Fibroblast of peridontal ligament (primary cell): ENCODE results near the gene C2orf74.
A peak's percentile ranks its signal among the peaks of the same experiment; 100 is the strongest.
"Not testable (repeated sequence)": the region's sequence is repeated elsewhere in the genome, so short reads cannot be mapped to it uniquely, and the experiment has no call there.

Experiments used
- DNase-seq: peaks from one replicate; pipeline ENCODE4 v3.0.0-alpha.2; 2010; ENCODE audit errors: extremely low read depth

C2orf74 gene

GRCh38 chr2:61173116-61173515, 11.1 kb downstream of the C2orf74 start:
- no peak for DNase-seq

GRCh38 chr2:61175036-61175435, 13.0 kb downstream of the C2orf74 start:
- no peak for DNase-seq

DNA sequence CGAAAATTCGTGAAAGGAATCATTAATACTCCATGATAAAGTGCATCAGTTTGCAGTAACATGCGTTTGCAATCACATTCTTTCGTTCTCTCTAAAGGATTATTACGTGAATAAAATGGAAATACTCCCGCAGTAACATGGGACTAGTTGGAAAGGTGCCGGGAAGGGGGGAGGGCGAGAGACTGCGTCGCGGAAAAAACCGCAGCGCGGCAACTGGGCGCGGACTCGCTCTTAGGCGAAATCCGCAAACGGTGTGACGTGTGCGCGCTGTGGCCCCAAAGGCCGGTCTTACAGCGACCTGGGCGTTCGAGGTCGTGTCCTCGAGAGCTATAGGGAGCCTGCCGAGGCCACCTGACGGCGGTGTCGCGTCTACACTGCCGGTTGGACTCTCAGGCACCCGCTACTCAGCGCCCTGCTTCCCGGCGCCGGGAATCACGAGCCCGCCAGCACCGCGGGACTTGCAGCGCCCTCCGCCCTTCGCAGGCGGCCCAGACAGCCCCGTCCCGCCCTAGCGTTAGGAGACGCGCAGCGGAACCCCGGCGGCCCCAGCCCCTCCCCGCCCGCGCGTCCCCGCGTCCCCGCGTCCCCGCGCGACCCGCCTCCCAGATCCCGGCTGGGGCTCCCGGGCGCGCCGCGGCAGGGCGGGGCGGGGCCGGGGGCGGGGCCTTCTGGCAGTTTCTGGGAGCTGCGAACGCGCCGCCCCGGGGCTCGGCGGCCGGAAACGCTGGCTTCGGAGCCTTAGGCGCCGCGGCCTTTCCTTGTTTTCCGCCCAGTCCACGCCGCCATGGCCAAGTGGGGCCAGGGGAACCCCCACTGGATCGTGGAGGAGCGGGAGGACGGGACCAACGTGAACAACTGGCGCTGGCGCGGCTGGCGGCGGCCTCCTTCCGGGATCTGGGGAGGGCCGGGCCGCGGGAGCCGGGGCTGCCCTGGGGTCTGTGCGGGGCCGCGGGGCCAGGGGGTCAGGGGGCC, 15.1 kb downstream of the C2orf74 start:
- peak; percentile 87 for DNase-seq

DNA sequence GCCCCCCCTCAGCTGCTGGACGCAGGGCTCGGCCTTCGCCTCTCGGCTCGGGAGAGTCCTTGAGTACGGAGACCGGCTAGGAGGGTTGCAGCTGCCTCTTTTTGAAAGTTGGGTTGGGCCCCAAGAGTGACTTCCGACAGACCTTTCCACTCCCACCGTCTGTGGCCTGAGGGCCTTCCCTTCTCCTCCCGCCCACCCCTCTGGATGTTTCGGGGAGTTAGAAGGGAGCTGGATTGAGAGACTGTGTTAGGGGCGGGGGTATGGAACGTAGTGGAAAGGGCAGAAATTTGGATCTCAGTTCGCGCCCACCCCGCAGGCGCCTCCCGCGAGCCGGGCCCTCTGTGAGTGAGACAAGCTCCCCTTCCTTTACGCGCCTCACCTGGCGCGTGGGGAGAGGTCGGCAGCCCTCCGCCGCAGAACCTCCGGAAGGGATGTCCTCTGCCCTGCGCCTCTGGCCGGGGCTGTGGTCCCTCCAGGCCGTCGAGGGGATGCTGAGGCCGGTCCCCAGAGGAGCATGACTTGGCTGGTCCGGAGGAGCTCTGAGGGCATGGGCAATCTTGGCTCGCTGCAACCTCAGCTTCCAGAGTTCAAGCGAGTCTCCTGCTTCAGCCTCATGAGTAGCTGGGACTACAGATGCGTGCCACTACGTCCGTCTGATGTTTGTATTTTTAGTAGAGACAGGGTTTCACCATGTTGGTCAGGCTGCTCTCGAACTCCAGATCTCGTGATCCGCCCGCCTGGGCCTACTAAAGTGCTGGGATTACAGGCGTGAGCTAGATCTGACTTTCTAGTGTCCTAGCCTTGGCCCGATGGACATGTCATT, 15.9 kb downstream of the C2orf74 start:
- DNase-seq: peak; percentile 35

DNA sequence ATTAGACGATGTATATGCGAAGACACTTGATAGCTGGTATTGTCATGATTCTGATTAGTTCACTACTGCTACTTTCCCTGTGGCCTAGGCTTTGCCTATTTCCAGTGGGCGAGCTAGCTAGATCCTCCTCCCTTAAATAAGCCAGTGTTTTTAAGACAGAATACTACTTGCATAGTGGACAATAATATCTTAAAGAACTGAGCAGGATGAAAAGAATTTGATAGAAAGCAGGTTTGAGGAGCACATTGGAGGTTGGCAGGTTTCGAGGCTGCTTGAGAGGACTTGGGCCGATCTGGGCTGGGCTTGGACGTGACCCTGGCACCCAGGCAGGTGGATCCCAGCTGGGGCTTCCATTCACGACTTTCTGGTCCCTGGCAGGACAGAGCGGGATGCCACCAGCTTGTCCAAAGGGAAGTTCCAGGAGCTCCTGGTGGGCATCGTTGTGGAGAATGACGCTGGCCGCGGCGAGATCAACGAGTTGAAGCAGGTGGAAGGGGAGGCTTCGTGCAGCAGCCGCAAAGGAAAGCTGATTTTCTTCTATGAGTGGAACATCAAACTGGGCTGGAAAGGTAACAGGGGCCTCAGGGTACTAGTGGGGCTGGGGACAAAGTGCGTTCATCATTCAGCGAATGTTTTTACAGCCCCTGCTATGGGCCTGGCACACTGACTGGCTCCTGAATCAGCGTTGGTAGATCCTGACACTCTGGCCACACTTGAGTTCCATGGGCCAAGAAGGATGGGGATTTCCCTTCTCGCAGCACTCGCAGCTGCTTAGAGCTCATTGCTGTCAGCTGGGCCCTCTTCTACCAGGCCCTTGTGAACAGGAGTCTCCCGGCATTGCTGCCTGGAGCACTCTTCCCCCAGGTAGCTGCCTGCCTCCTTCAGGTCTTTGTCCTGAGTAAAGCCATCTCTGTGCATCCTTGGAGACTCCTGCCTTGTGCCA, 16.9 kb downstream of the C2orf74 start:
- DNase-seq: no peak

DNA sequence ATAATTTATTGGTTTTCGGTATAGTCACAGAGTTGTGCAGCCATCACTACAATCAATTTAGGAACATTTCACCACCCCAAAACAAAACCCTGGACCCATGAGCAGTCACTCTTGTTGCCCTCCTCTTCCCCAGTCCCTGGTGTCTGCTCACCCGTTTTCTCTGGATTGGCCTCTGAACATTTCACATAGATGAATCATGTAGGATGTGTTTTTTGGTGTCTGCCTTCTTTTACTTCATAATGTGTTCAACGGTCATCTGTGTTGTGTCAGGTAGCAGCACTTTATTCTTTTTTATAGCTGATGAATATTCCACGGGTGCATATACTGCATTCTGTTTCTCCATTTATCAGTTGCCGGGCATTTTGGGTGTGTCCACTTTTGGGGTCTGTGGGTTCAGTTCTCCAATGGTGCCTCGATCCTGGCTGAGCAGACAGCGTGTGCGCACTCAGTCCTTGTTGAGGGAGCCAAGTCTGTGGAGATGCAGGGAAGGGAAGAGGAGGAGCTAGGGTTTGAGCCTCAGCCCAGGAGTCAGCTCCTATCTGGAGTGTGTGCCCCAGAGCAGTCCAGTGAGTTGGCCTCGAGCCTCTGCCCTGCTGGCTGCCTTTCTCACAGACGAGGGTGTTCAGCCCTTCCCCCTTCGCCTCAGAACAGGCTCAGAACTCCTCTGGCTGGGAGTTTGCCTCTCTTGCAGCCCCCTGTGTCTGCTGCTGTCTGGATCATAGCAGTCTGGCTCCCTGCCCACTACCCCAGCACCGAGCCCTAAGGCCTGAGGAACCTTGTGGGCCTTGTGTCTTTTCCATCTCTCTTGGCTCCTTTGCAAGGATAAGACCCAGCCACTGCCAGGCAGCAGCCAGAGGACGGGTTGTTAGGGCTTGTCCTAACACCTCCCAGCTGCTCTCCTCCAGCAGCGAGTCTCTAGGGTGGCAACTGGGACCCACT, 18.0 kb downstream of the C2orf74 start:
- DNase-seq: peak; percentile 76

DNA sequence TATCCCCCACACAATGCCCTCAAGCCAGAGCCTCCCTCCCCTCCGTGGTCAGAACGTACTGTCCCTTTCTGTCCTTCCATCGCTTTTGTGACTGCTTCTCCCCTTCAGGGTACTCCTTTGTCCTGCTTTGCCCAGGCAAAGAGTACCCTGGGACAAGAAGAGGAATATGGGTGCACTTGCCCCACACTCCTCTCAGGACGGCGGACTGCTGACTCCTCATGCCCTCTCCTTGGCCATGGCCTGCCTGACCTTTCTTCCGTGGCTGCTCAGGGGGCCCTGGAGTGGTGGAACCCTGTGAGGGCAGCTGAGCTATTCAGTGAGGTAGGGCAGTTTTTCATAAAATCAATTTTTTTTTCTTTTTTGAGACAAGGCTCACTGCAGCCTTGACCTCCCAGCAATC, 18.7 kb downstream of the C2orf74 start:
- DNase-seq: no peak

- peak; percentile 67 for DNase-seq
Measured at GRCh38 chr2:61181382-61182058, 19.5 kb downstream of the C2orf74 start.

GRCh38 chr2:61182059-61182383, 20.0 kb downstream of the C2orf74 start:
- DNase-seq: no peak

DNA sequence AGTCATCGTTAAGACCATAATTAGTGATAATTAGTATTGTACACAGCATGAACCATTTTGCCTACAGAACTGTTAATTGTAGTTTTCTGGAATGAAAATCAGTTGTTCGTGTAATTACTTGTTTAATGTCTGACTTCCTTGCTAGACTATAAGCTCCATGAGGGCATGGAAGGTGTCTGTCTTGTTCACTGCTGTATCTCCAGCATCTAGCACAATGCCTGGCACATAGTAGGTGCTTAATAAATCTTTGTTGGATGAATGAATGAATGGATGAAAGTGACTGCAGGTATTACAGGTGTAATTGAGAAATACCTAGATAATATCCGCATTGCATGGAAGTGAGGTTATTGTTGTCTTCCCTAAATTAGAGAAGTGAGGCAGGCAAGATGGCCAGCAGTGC, 21.8 kb downstream of the C2orf74 start:
- DNase-seq: no peak

GRCh38 chr2:61184263-61184662, 22.3 kb downstream of the C2orf74 start:
- DNase-seq: no peak

GRCh38 chr2:61185231-61185728, 23.3 kb downstream of the C2orf74 start:
- no peak for DNase-seq

DNA sequence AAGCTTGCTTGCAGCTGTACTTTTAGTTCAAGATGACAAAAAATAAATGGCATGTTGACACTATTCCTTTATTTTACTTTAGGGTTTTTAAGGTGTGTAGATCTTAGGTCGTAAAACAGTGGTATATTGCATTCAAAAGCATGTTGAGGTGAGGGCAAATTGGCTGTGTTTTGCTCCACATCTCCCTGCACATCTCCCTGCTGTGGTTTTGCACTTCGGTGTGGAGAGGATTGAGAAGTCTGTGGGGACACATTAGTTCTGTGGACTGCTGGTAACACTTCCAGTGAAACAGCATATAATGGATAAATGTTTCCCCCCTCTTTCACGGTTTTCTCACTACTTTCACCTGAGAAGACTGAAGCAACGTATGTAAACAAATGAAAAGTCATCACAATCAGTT, 25.1 kb downstream of the C2orf74 start:
- no peak for DNase-seq

- DNase-seq: no peak
Measured at GRCh38 chr2:61193670-61194561, 31.9 kb downstream of the C2orf74 start.

DNA sequence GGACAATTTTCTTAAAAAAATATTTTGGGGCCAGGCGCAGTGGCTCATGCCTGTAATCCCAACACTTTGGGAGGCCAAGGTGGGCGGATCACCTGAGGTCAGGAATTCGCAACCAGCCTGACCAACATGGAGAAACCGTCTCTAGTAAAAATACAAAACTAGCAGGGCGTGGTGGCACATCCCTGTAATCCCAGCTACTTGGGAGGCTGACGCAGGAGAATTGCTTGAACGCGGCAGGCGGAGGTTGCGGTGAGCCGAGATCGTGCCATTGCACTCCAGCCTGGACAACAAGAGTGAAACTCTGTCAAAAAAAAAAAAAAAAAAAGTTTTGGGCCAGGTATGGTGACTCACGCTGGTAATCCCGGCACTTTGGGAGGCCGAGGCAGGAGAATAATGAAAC, 32.7 kb downstream of the C2orf74 start:
- not testable (repeated sequence) for DNase-seq

DNA sequence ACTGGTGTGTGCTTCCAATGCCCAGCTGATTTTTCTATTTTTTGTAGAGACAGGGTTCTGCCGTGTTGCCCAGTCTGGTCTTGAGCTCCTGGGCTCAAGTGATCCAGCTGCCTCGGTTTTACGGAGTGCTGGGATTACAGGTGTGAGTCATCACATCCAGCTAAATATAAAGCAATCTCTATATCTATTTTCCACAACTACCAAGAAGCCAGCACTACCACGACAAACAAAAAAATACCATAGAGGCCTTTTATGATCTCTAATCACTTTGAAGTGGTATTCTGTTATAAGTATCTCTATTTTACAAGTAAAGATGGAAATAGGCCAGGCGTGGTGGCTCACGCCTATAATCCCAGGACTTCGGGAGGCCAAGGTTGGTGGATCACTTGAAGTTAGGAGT, 34.7 kb downstream of the C2orf74 start:
- no peak for DNase-seq

DNA sequence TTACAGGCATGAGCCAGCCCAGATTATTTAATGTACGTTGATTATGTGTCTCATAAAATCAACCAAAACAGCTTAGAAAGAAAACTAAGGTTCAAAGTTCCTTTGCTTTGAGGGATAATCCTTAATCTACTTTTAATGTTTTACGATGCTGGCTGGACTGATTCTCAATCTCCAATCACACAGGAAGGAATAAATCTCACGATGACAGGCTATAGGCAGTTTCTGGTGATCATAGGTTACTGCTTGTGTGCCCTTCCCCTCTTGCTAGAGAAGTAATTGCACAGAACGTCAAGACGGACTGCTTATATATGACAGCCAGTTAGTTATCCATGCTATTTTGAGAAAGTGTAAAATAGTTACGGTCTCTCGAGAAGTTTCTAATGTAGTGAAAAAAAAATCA, 43.1 kb downstream of the C2orf74 start:
- no peak for DNase-seq

GRCh38 chr2:61210332-61210981, 48.5 kb downstream of the C2orf74 start:
- DNase-seq: peak; percentile 80
